Lung (tissue), 12 donors: ENCODE results near the gene SKAP2. TPM values are rescaled to one million over a fixed set of nuclear protein-coding genes. Genes with fewer than 3 reads are reported as not detected.

Experiments
- ATAC-seq: fragments of 200-7000 bp; cut with Tn5 transposase; one replicate; pipeline ENCODE4 v1.9.1; 2020; ENCODE audit warnings: moderate number of reproducible peaks; ENCODE audit not compliant: insufficient read depth, low FRiP score
- DNase-seq, 3 donors: peaks; one replicate each; pipeline ENCODE4 v3.0.0-alpha.2; 2013 to 2017
- H3K27ac ChIP-seq, 2 donors: one replicate each; pipeline ENCODE4 v1.5.1; 2013; ENCODE audit warnings: mild to moderate bottlenecking in 2 of 2, moderate library complexity in 2 of 2, control low read depth in 1 of 2, inconsistent platforms in 1 of 2, low read depth in 1 of 2, low read length in 1 of 2
- H3K27me3 ChIP-seq, 3 donors: one replicate each; pipeline ENCODE4 v1.5.1; 2013; ENCODE audit warnings: low read length in 2 of 3; ENCODE audit not compliant: control insufficient read depth in 3 of 3, insufficient read depth in 3 of 3
- H3K36me3 ChIP-seq, 4 donors: one replicate each; pipeline ENCODE4 v1.5.1; 2013; ENCODE audit warnings: low read length in 4 of 4, mild to moderate bottlenecking in 1 of 4, moderate library complexity in 1 of 4; ENCODE audit not compliant: control insufficient read depth in 4 of 4, insufficient read depth in 4 of 4
- H3K4me1 ChIP-seq, 5 donors: one replicate each; pipeline ENCODE4 v1.5.1; 2013; ENCODE audit warnings: low read length in 5 of 5, mild to moderate bottlenecking in 2 of 5, moderate library complexity in 1 of 5; ENCODE audit not compliant: control insufficient read depth in 5 of 5, insufficient read depth in 5 of 5
- H3K4me3 ChIP-seq: one replicate; pipeline ENCODE4 v1.5.1; 2013; ENCODE audit warnings: mild to moderate bottlenecking, control low read depth, moderate library complexity
- H3K9ac ChIP-seq, 2 donors: one replicate each; pipeline ENCODE4 v1.5.1; 2013; ENCODE audit warnings: low read length in 2 of 2, control low read depth in 1 of 2; ENCODE audit not compliant: insufficient read depth in 1 of 2
- H3K9me3 ChIP-seq, 4 donors: one replicate each; pipeline ENCODE4 v1.5.1; 2013; ENCODE audit warnings: low read length in 3 of 4, mild to moderate bottlenecking in 1 of 4, moderate library complexity in 1 of 4; ENCODE audit not compliant: control insufficient read depth in 4 of 4, insufficient read depth in 3 of 4
- WGBS, 2 donors: extraction: QIAGEN DNeasy Blood & Tissue Kit; methylation state at CpG; one replicate each; pipeline ENCODE4 v1.1.7; 2013; 5-methylcytosine and 5-hydroxymethylcytosine counted together
- polyA plus RNA-seq, 2 donors: library from polyadenylated mRNA; stranded (reverse); fragments of 200-250 nt; gene quantifications; one replicate each; pipeline ENCODE4 v1.2.1, GENCODE V29; 2013
- total RNA-seq, 2 donors: library from RNA; depleted of rRNA in 1 of 2; stranded (reverse); fragments of >200 nt in 1 of 2; gene quantifications; one replicate each; pipeline ENCODE4 v1.2.1, GENCODE V29; 2014 to 2021
- TF ChIP-seq, protein P1 (sequence below): IDR thresholded peaks from 2 replicates; pipeline ENCODE4 v1.5.1; 2012; ENCODE audit warnings: mild to moderate bottlenecking; ENCODE audit errors: control extremely low read depth, extremely low read depth
- donor health status: control.
- donor health status: control.
- donor health status: Bipolar disorder and iron deficiency.
- donor health status: healthy.
- donor health status: DM: yes; HTN: yes; CAD: no.

SKAP2 gene
- total and polyA plus RNA-seq, 4 donors: 9.2 to 40.1 (median 35.8) TPM

- peaks cover 0 to 3% (median 0%) of the 10 kb centered on the region in 4 donors for H3K9me3 ChIP-seq
- no peaks in the 10 kb centered on the region for H3K36me3 ChIP-seq
- peak; percentile 31 to 50 (median 49) for DNase-seq
- H3K27ac ChIP-seq: no peak overlapping the region
- no peak for ATAC-seq
- 70 to 81% methylated on average over 11 of the region's 11 CpGs for WGBS, 2 donors
- no peak overlapping the region for H3K9ac ChIP-seq
- peaks cover 0 to 9% (median 5%) of the 10 kb centered on the region in 5 donors for H3K4me1 ChIP-seq
- TF ChIP-seq, protein P1, sequence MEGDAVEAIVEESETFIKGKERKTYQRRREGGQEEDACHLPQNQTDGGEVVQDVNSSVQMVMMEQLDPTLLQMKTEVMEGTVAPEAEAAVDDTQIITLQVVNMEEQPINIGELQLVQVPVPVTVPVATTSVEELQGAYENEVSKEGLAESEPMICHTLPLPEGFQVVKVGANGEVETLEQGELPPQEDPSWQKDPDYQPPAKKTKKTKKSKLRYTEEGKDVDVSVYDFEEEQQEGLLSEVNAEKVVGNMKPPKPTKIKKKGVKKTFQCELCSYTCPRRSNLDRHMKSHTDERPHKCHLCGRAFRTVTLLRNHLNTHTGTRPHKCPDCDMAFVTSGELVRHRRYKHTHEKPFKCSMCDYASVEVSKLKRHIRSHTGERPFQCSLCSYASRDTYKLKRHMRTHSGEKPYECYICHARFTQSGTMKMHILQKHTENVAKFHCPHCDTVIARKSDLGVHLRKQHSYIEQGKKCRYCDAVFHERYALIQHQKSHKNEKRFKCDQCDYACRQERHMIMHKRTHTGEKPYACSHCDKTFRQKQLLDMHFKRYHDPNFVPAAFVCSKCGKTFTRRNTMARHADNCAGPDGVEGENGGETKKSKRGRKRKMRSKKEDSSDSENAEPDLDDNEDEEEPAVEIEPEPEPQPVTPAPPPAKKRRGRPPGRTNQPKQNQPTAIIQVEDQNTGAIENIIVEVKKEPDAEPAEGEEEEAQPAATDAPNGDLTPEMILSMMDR: no peak
- H3K4me3 ChIP-seq: no peak overlapping the region
- H3K27me3 ChIP-seq: peaks cover 0 to 3% (median 0%) of the 10 kb centered on the region in 3 donors
Measured at GRCh38 chr7:26627891-26628341, 236.5 kb downstream of the SKAP2 start.

DNA sequence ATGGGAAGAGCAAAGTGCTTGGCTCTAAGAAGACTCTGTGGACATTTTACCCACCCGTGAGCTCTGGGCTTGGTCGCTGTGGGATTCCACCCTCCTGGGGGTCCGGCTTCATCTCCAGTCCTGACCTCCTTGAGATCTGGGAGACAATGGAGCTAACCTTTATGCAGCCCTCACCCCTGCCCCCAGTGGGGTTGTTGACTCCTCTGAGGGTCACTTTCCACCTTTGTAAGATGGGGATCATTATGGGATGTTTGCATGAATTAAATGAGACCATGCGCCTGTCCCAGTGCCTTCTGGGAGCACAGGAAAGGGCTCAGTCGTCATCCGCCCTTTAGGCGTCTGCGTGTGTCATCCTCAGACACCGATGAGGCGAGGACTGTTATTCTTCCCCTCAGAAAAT, 237.2 kb downstream of the SKAP2 start:
- H3K9ac ChIP-seq: no peak overlapping the region
- peaks cover 0 to 3% (median 0%) of the 10 kb centered on the region in 4 donors for H3K9me3 ChIP-seq
- TF ChIP-seq, protein P1: no peak
- no peak overlapping the region for H3K4me3 ChIP-seq
- no peaks in the 10 kb centered on the region for H3K36me3 ChIP-seq
- H3K27ac ChIP-seq: no peak overlapping the region
- ATAC-seq (no peak), DNase-seq (no peak)
- H3K27me3 ChIP-seq: peaks cover 0 to 3% (median 0%) of the 10 kb centered on the region in 3 donors
- peaks cover 0 to 9% (median 5%) of the 10 kb centered on the region in 5 donors for H3K4me1 ChIP-seq
- 97% methylated on average over 10 of the region's 10 CpGs for WGBS, 2 donors

DNA sequence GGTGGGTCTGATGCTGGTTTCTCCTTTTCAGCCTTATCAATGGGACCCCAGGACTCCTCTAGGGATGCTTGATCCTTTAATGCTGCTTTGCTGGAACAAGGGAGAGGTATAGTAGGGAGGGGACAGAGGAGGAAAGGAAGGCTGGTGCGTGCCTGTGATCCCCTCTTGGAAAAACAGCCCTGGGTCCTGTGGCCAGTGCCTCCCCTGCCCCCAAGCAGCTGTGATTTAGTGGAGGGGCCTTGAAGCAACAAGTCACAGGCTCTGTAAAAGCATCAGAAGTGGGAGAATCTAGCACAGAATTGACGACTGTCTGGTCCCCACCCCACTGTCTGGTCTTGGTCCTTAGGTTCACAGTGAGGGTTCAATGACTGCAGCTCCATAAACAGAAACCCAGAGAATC, 237.7 kb downstream of the SKAP2 start:
- H3K9ac ChIP-seq: no peak overlapping the region
- peaks cover 0 to 3% (median 0%) of the 10 kb centered on the region in 3 donors for H3K27me3 ChIP-seq
- H3K4me3 ChIP-seq: no peak overlapping the region
- H3K27ac ChIP-seq: no peak overlapping the region
- peaks cover 0 to 3% (median 0%) of the 10 kb centered on the region in 4 donors for H3K9me3 ChIP-seq
- no peak for ATAC-seq
- peaks cover 0 to 9% (median 5%) of the 10 kb centered on the region in 5 donors for H3K4me1 ChIP-seq
- H3K36me3 ChIP-seq: no peaks in the 10 kb centered on the region
- WGBS, 2 donors: 87 to 90% methylated on average over 2 of the region's 2 CpGs
- TF ChIP-seq, protein P1: no peak
- DNase-seq: no peak

- Histone ChIP-seq H3K9ac (no peak overlapping the region), H3K4me1 (peaks cover 0 to 9% (median 5%) of the 10 kb centered on the region in 5 donors), H3K9me3 (peaks cover 0 to 3% (median 0%) of the 10 kb centered on the region in 4 donors), H3K4me3 (no peak overlapping the region), H3K27me3 (peaks cover 0 to 3% (median 0%) of the 10 kb centered on the region in 3 donors), H3K36me3 (no peaks in the 10 kb centered on the region), H3K27ac (no peak overlapping the region)
- DNase-seq: no peak
- ATAC-seq: no peak
- WGBS, 2 donors: 95 to 96% methylated on average over 8 of the region's 8 CpGs
- TF ChIP-seq, protein P1: no peak
Measured at GRCh38 chr7:26626156-26626555, 238.2 kb downstream of the SKAP2 start.
